ENCODE data around the gene SARS1.
A peak's percentile ranks its signal among the peaks of the same experiment; 100 is the strongest.

SARS1 gene

DNA sequence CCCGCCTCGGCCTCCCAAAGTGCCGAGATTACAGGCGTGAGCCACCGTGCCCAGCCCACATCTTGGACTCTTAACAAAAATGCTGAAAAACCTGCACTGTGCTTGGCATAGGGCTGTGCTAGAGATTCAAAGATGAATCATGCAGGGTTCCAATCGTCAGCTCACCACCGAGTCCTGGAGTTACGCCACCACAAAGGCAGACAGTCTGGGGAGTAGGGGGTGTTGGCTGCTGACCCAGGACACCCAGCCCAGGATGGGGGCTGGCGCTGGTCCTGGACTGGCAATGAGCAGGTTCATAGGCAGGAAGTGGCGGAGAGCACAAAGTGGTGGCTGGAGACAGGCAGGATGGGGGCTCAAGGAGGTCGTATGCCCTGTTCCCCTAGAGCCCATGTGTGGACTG is 53.2 kb downstream of the SARS1 start:
- in situ Hi-C loops (cut with HindIII; ENCODE audit: low pct_ligation_motif_present, low sequenced_read_pairs), result no loop called here
- Histone ChIP-seq H3K36me3 (replicated peaks) (no peaks in the 10 kb centered on the region), H3K4me3 (ENCODE audit: low read depth, low read length) (no peak overlapping the region), H3K27ac (no peak overlapping the region), H3K27me3 (replicated peaks) (no peaks in the 10 kb centered on the region)
- TF ChIP-seq, protein P1, sequence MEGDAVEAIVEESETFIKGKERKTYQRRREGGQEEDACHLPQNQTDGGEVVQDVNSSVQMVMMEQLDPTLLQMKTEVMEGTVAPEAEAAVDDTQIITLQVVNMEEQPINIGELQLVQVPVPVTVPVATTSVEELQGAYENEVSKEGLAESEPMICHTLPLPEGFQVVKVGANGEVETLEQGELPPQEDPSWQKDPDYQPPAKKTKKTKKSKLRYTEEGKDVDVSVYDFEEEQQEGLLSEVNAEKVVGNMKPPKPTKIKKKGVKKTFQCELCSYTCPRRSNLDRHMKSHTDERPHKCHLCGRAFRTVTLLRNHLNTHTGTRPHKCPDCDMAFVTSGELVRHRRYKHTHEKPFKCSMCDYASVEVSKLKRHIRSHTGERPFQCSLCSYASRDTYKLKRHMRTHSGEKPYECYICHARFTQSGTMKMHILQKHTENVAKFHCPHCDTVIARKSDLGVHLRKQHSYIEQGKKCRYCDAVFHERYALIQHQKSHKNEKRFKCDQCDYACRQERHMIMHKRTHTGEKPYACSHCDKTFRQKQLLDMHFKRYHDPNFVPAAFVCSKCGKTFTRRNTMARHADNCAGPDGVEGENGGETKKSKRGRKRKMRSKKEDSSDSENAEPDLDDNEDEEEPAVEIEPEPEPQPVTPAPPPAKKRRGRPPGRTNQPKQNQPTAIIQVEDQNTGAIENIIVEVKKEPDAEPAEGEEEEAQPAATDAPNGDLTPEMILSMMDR (IDR thresholded peaks at IDR 0.05; ENCODE audit: low read depth, low read length, missing control alignments), result no peak
- DNase-seq, result peak; percentile 46

DNA sequence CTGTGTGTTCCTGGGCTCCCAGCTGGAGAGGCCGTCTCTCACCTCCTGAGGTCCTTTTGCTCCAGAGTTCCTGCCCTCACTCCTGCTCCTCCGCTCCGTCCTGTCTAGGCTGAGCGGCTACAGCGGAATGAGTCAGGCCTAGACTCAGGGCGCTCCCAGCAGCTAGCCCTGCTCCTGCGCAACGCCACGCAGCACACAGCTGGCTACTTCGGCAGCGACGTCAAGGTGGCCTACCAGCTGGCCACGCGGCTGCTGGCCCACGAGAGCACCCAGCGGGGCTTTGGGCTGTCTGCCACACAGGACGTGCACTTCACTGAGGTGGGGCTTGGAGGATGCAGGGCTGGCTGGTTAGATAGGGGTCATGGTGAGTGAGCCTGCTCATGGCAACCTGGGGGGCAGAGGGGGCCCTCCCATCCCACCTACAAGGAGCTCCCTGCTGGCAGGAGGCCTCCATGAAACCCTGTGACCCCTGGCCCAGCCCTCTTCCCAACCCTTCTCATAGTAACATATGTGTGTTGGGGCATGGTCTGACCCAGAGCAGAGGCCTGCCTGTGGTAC is 54.1 kb downstream of the SARS1 start:
- H3K27me3 ChIP-seq (replicated peaks), result no peaks in the 10 kb centered on the region
- H3K27ac ChIP-seq, result no peak overlapping the region
- in situ Hi-C loops (cut with HindIII; ENCODE audit: low pct_ligation_motif_present, low sequenced_read_pairs), result no loop called here
- H3K36me3 ChIP-seq (replicated peaks), result no peaks in the 10 kb centered on the region
- TF ChIP-seq, protein P1 (IDR thresholded peaks at IDR 0.05; ENCODE audit: low read depth, low read length, missing control alignments), result no peak
- no peak overlapping the region for H3K4me3 ChIP-seq (ENCODE audit: low read depth, low read length)
- no peak for DNase-seq

DNA sequence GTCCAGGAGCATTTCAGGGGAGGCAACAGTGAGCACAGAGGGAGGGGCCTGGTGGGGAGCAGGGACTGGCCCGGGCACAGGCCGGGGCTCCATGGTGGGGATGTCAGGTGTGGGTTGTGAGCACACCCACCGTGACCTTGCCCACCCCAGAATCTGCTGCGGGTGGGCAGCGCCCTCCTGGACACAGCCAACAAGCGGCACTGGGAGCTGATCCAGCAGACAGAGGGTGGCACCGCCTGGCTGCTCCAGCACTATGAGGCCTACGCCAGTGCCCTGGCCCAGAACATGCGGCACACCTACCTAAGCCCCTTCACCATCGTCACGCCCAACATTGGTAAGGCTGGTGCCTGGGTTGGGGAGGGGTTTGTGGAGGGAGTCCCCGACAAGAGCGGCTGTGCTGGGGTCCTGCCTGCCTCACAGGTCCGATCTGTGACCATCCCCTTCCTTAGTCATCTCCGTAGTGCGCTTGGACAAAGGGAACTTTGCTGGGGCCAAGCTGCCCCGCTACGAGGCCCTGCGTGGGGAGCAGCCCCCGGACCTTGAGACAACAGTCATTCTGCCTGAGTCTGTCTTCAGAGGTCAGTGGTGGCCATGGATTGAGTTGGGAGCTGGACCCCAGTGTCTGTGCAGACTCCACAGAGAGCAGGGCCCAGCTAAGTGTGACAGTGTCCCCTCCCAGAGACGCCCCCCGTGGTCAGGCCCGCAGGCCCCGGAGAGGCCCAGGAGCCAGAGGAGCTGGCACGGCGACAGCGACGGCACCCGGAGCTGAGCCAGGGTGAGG is 54.9 kb downstream of the SARS1 start:
- Histone ChIP-seq H3K36me3 (replicated peaks) (no peaks in the 10 kb centered on the region), H3K27me3 (replicated peaks) (no peaks in the 10 kb centered on the region), H3K4me3 (ENCODE audit: low read depth, low read length) (no peak overlapping the region), H3K27ac (no peak overlapping the region)
- in situ Hi-C loops (cut with HindIII; ENCODE audit: low pct_ligation_motif_present, low sequenced_read_pairs), result no loop called here
- TF ChIP-seq, protein P1 (IDR thresholded peaks at IDR 0.05; ENCODE audit: low read depth, low read length, missing control alignments), result no peak
- no peak for DNase-seq

DNA sequence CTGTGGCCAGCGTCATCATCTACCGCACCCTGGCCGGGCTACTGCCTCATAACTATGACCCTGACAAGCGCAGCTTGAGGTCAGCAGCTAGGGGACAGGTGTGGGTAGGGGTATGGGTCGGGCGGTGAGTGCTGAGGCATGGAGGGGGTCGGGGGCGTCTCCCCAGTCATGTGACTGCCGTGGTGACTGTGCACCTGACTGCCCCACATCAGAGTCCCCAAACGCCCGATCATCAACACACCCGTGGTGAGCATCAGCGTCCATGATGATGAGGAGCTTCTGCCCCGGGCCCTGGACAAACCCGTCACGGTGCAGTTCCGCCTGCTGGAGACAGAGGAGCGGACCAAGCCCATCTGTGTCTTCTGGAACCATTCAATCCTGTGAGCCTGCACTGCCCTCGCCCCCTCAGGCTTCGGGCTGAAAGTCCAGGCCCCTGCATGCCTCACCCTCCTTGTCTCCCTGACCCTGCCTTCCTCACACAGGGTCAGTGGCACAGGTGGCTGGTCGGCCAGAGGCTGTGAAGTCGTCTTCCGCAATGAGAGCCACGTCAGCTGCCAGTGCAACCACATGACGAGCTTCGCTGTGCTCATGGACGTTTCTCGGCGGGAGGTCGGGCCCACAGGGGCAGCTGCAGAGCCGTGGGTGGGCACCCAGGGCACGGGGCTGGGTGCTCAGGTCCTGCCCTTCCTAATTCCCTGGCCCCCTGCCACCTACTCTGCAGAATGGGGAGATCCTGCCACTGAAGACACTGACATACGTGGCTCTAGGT is 55.7 kb downstream of the SARS1 start:
- Histone ChIP-seq H3K27ac (no peak overlapping the region), H3K27me3 (replicated peaks) (no peaks in the 10 kb centered on the region), H3K36me3 (replicated peaks) (no peaks in the 10 kb centered on the region), H3K4me3 (ENCODE audit: low read depth, low read length) (no peak overlapping the region)
- TF ChIP-seq, protein P1 (IDR thresholded peaks at IDR 0.05; ENCODE audit: low read depth, low read length, missing control alignments), result no peak
- no peak for DNase-seq
- in situ Hi-C loops (cut with HindIII; ENCODE audit: low pct_ligation_motif_present, low sequenced_read_pairs), result no loop called here

DNA sequence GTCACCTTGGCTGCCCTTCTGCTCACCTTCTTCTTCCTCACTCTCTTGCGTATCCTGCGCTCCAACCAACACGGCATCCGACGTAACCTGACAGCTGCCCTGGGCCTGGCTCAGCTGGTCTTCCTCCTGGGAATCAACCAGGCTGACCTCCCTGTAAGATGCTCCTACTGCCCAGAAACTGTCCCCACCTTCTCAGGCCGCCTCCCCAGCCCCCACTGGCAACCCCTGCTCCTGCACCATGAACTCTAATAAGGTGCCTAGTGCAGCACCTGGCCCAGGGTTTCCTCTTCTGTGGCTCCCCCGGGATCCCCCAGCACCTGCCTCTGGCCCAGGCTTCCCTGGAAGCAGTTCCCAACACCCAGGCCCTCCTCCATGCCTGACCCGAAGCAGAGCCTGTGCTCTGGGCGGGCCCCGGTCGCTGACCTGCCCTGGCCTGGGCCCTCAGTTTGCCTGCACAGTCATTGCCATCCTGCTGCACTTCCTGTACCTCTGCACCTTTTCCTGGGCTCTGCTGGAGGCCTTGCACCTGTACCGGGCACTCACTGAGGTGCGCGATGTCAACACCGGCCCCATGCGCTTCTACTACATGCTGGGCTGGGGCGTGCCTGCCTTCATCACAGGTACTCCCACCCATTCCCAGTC is 56.4 kb downstream of the SARS1 start:
- TF ChIP-seq, protein P1 (IDR thresholded peaks at IDR 0.05; ENCODE audit: low read depth, low read length, missing control alignments), result no peak
- Histone ChIP-seq H3K27ac (no peak overlapping the region), H3K36me3 (replicated peaks) (no peaks in the 10 kb centered on the region), H3K4me3 (ENCODE audit: low read depth, low read length) (no peak overlapping the region), H3K27me3 (replicated peaks) (no peaks in the 10 kb centered on the region)
- DNase-seq, result no peak
- in situ Hi-C loops (cut with HindIII; ENCODE audit: low pct_ligation_motif_present, low sequenced_read_pairs), result no loop called here

Data from brain microvascular endothelial cell (primary cell).